Thoracic aorta (tissue), 2 donors: Measurements from ENCODE around the gene RELB. TPM values are rescaled to one million over a fixed set of nuclear protein-coding genes. Genes with fewer than 3 reads are reported as not detected.

Source experiments
- ATAC-seq: fragments of 150-250 bp; one replicate; pipeline ENCODE4 v1.8.0; 2017; ENCODE audit warnings: low read depth; ENCODE audit not compliant: insufficient number of reproducible peaks, low FRiP score
- DNase-seq: peaks from one replicate; pipeline ENCODE4 v3.0.0-alpha.2; 2020; ENCODE audit warnings: low spot score
- H3K27ac ChIP-seq, 2 donors: fragments of 200-600 bp; sonication (generic); 1 replicate in 1 of 2; 2 replicates in 1 of 2; pipeline ENCODE4 v1.5.1; 2016; ENCODE audit warnings: mild to moderate bottlenecking in 2 of 2, moderate library complexity in 2 of 2
- H3K27me3 ChIP-seq: fragments of 200-600 bp; sonication (generic); replicated peaks from 2 replicates; pipeline ENCODE4 v1.6.0; 2016; ENCODE audit warnings: mild to moderate bottlenecking; ENCODE audit not compliant: insufficient read depth
- H3K36me3 ChIP-seq: fragments of 200-600 bp; sonication (generic); one replicate; pipeline ENCODE4 v1.5.1; 2016
- H3K4me1 ChIP-seq, 2 donors: fragments of 200-600 bp; sonication (generic); 1 replicate in 1 of 2; 2 replicates in 1 of 2; pipeline versions ENCODE4 v1.5.1 to v1.6.0; 2016; ENCODE audit warnings: low read depth in 2 of 2, mild to moderate bottlenecking in 1 of 2; ENCODE audit not compliant: control insufficient read depth in 1 of 2
- H3K4me3 ChIP-seq: fragments of 200-600 bp; sonication (generic); 2 replicates; pipeline ENCODE4 v1.5.1; 2016; ENCODE audit warnings: mild to moderate bottlenecking
- H3K9me3 ChIP-seq: fragments of 200-600 bp; sonication (generic); 2 replicates; pipeline ENCODE4 v1.5.1; 2016
- total RNA-seq, 2 donors: library from RNA; depleted of rRNA; stranded (reverse); fragments of >200 nt; gene quantifications; one replicate each; pipeline versions ENCODE4 v1.1.0 to v1.2.3, GENCODE V29; 2016
- TF ChIP-seq, protein P1 (sequence below): fragments of 200-600 bp; sonication (generic); IDR thresholded peaks from one replicate; pipeline ENCODE4 v1.5.1; 2019; ENCODE audit warnings: antibody characterized with exemption

The RELB gene
- total RNA-seq, 2 donors from 2014 or later: 20.6 to 38.6 TPM

- ATAC-seq (no peak), DNase-seq (no peak)
- Histone ChIP-seq H3K36me3 (peaks cover 20% of the 10 kb centered on the region), H3K9me3 (no peaks in the 10 kb centered on the region), H3K27me3 (no peaks in the 10 kb centered on the region), H3K27ac (no peak overlapping the region), H3K4me1 (peaks cover 4 to 16% of the 10 kb centered on the region in 2 donors), H3K4me3 (no peak overlapping the region)
- TF ChIP-seq, protein P1, sequence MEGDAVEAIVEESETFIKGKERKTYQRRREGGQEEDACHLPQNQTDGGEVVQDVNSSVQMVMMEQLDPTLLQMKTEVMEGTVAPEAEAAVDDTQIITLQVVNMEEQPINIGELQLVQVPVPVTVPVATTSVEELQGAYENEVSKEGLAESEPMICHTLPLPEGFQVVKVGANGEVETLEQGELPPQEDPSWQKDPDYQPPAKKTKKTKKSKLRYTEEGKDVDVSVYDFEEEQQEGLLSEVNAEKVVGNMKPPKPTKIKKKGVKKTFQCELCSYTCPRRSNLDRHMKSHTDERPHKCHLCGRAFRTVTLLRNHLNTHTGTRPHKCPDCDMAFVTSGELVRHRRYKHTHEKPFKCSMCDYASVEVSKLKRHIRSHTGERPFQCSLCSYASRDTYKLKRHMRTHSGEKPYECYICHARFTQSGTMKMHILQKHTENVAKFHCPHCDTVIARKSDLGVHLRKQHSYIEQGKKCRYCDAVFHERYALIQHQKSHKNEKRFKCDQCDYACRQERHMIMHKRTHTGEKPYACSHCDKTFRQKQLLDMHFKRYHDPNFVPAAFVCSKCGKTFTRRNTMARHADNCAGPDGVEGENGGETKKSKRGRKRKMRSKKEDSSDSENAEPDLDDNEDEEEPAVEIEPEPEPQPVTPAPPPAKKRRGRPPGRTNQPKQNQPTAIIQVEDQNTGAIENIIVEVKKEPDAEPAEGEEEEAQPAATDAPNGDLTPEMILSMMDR: no peak
These were observed 47.9 kb downstream of the RELB start for GRCh38 chr19:45049073-45049736.

DNA sequence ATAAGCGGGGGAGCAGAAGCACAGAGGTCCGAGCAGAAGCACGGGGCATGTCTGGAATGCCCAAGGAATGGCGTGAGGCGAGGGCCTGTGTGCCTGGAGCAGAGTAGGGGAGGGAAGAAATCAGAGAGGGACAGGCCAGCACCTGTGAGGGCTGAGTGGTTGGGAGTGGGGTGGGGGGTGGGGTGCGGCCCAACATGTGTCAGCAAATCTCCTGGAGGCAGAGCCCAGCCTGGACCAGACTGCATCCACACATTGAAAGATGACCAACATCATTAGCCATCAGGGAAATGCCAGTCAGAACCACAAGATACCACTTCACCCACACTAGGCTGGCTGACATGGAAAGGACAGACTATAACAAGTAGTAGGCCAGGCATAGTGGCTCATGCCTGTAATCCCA is 48.8 kb downstream of the RELB start:
- ATAC-seq (no peak), DNase-seq (no peak)
- Histone ChIP-seq H3K4me3 (no peak overlapping the region), H3K27me3 (no peaks in the 10 kb centered on the region), H3K27ac (no peak overlapping the region), H3K4me1 (peaks cover 4 to 16% of the 10 kb centered on the region in 2 donors), H3K36me3 (peaks cover 22% of the 10 kb centered on the region), H3K9me3 (no peaks in the 10 kb centered on the region)
- TF ChIP-seq, protein P1: no peak

DNA sequence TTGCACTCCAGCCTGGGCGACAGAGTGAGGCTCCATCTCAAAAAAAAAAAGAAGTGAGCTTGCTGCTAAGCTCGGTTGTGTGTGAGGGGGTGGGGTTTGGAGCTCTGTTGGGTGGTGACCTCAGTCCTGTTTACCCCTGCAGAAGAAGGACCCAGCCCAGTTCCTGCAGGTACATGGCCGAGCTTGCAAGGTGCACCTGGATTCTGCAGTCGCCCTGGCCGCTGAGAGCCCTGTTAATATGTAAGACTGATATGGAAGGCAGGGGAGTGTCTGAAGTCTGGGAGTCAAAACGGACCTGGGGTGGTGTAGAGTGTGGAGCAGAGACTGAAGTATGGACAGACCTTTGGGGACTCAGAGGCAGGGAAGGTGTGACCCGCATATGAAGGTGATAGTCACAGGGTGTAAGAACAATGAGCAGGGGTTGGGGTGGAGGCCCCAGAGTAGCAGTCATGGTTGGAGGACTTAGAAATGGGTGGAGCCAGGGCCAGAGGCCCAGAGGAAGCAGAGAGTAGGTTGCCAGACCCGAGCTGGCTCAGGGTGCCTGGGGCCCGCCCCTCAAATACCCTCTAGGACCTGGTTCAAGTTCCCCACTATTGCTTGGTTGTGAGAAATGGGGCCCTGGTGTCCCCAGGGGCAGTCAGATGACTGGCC is 50.8 kb downstream of the RELB start:
- Histone ChIP-seq H3K4me3 (no peak overlapping the region), H3K27ac (no peak overlapping the region), H3K36me3 (peaks cover 42% of the 10 kb centered on the region), H3K27me3 (no peaks in the 10 kb centered on the region), H3K4me1 (peaks cover 4 to 11% of the 10 kb centered on the region in 2 donors), H3K9me3 (no peaks in the 10 kb centered on the region)
- TF ChIP-seq, protein P1: no peak
- ATAC-seq: no peak
- no peak for DNase-seq

DNA sequence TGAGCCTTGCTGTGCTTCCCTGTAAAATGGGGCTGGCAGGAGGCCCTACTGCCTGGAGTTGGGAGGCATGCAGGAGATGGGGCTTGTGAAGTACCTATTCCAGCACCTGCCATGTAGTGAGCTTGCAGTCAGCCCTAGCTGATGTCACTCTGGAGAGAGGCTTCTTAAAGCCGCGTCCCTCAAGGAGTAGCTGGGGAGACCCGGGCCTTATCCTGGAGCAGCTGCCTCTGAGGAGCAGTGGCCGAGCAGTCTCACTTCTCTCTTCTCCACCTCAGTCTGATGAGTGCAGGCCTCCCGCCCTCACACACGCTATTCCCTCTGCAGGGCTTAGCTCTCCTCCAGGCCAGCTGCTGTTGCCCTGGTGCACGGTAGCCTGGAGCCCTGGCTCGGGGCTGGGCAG is 55.6 kb downstream of the RELB start:
- Histone ChIP-seq H3K4me1 (no peaks in the 10 kb centered on the region), H3K36me3 (peaks cover 90% of the 10 kb centered on the region)

GRCh38 chr19:45057444-45057843 is 56.2 kb downstream of the RELB start:
- no peak overlapping the region for H3K4me3 ChIP-seq
- ATAC-seq (no peak), DNase-seq (no peak)
- no peaks in the 10 kb centered on the region for H3K27me3 ChIP-seq
- H3K4me1 ChIP-seq: no peaks in the 10 kb centered on the region
- TF ChIP-seq, protein P1: no peak
- no peaks in the 10 kb centered on the region for H3K9me3 ChIP-seq
- H3K27ac ChIP-seq: no peak overlapping the region
- H3K36me3 ChIP-seq: peaks cover 95% of the 10 kb centered on the region

More for the DNA sequence above, 55.6 kb downstream of the RELB start:
- Histone ChIP-seq H3K27ac (no peak overlapping the region), H3K4me3 (no peak overlapping the region), H3K27me3 (no peaks in the 10 kb centered on the region), H3K9me3 (no peaks in the 10 kb centered on the region)
- ATAC-seq: no peak
- DNase-seq: no peak
- TF ChIP-seq, protein P1: no peak
